HG02852 (cell line): ENCODE results near the gene SAMD3.
"Not testable (repeated sequence)": the region's sequence is repeated elsewhere in the genome, so short reads cannot be mapped to it uniquely, and the experiment has no call there.

Experiments
- ATAC-seq: cut with Tn5 transposase; IDR thresholded peaks from one replicate; pipeline ENCODE4 v1.9.1; 2021; ENCODE audit warnings: mild to moderate bottlenecking, moderate library complexity; ENCODE audit not compliant: unreplicated experiment

SAMD3 gene

GRCh38 chr6:130138116-130138908 lies 84.4 kb downstream of the SAMD3 start:
- ATAC-seq: peak; percentile 82

- ATAC-seq: no peak
Measured at GRCh38 chr6:130136798-130137197, 86.0 kb downstream of the SAMD3 start.

- ATAC-seq: no peak
Measured at GRCh38 chr6:130134582-130134981, 88.2 kb downstream of the SAMD3 start.

- ATAC-seq: peak; percentile 86
Measured at GRCh38 chr6:130132286-130132701, 90.5 kb downstream of the SAMD3 start.

- no peak for ATAC-seq
Measured at GRCh38 chr6:130129762-130130246, 92.9 kb downstream of the SAMD3 start.

- no peak for ATAC-seq
Measured at GRCh38 chr6:130128326-130128725, 94.4 kb downstream of the SAMD3 start.

GRCh38 chr6:130127195-130127594 lies 95.6 kb downstream of the SAMD3 start:
- no peak for ATAC-seq

GRCh38 chr6:130122243-130122642 lies 100.5 kb downstream of the SAMD3 start:
- ATAC-seq: no peak

GRCh38 chr6:130120731-130121130 lies 102.0 kb downstream of the SAMD3 start:
- ATAC-seq: no peak

- ATAC-seq: no peak
Measured at GRCh38 chr6:130119211-130119610, 103.5 kb downstream of the SAMD3 start.

- no peak for ATAC-seq
Measured at GRCh38 chr6:130118236-130118635, 104.5 kb downstream of the SAMD3 start.

GRCh38 chr6:130117187-130117701 lies 105.5 kb downstream of the SAMD3 start:
- not testable (repeated sequence) for ATAC-seq

GRCh38 chr6:130116273-130116672 lies 106.5 kb downstream of the SAMD3 start:
- no peak for ATAC-seq

- peak; percentile 96 for ATAC-seq
Measured at GRCh38 chr6:130115036-130115435, 107.7 kb downstream of the SAMD3 start.

GRCh38 chr6:130113201-130113710 lies 109.5 kb downstream of the SAMD3 start:
- ATAC-seq: no peak

GRCh38 chr6:130111031-130111430 lies 111.7 kb downstream of the SAMD3 start:
- no peak for ATAC-seq

- no peak for ATAC-seq
Measured at GRCh38 chr6:130107710-130108109, 115.0 kb downstream of the SAMD3 start.

- peak; percentile 89 for ATAC-seq
Measured at GRCh38 chr6:130105996-130106704, 116.6 kb downstream of the SAMD3 start.

- no peak for ATAC-seq
Measured at GRCh38 chr6:130099119-130099518, 123.6 kb downstream of the SAMD3 start.

GRCh38 chr6:130098317-130098716 lies 124.4 kb downstream of the SAMD3 start:
- ATAC-seq: no peak
